Pulmonary artery endothelial cell (primary cell): ENCODE data around the gene FBXW7. TPM values are rescaled to one million over a fixed set of nuclear protein-coding genes. Genes with fewer than 3 reads are reported as not detected.
"Not testable (repeated sequence)": the region's sequence is repeated elsewhere in the genome, so short reads cannot be mapped to it uniquely, and the experiment has no call there.

Source experiments
- DNase-seq: peaks from one replicate; pipeline ENCODE4 v3.0.0-alpha.2; 2011; ENCODE audit warnings: low read depth, low spot score
- total RNA-seq: library from RNA; depleted of rRNA; stranded (reverse); fragments of >200 nt; gene quantifications from 2 replicates; pipeline ENCODE4 v1.2.3, GENCODE V29; 2014

The FBXW7 gene
- total RNA-seq, 1 donor from 2014 or later: 65.2 TPM

DNA sequence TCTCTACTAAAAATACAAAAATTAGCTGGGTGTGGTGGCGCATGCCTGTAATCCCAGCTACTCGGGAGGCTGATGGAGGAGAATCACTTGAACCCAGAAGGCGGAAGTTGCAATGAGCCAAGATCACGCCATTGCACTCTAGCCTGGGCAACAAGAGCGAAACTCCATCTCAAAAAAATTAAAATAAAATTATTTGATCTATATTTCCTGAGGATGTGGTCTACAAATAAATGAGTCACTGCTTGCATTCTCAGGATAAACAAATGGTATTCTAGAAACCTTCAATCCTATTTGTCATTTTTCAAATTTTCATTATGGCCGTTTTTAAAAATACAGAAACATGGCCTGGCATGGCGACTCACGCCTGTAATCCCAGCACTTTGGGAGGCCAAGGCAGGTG lies 8.6 kb upstream of the FBXW7 start:
- not testable (repeated sequence) for DNase-seq

- no peak for DNase-seq
These were observed 5.0 kb upstream of the FBXW7 start for GRCh38 chr4:152540941-152541340.

DNA sequence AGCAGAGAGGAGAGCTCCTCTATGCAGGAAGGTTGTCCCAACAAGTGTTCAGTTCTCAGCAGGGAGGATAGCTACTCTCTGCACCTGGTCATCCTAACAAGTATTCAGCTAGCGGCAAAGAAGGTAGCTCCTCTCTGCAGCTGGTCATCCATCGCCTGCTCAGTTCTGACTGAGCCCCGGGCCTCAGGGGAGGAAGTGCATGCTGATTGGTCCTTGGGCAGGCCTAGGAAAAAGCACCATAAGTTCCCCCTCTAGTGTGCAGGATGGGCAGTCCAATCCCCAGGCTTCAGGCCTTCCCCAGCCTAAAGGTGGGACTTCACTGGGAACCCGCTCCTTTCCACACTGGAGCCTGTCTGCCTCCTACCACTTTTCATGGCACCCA lies 4.4 kb upstream of the FBXW7 start:
- no peak for DNase-seq

DNA sequence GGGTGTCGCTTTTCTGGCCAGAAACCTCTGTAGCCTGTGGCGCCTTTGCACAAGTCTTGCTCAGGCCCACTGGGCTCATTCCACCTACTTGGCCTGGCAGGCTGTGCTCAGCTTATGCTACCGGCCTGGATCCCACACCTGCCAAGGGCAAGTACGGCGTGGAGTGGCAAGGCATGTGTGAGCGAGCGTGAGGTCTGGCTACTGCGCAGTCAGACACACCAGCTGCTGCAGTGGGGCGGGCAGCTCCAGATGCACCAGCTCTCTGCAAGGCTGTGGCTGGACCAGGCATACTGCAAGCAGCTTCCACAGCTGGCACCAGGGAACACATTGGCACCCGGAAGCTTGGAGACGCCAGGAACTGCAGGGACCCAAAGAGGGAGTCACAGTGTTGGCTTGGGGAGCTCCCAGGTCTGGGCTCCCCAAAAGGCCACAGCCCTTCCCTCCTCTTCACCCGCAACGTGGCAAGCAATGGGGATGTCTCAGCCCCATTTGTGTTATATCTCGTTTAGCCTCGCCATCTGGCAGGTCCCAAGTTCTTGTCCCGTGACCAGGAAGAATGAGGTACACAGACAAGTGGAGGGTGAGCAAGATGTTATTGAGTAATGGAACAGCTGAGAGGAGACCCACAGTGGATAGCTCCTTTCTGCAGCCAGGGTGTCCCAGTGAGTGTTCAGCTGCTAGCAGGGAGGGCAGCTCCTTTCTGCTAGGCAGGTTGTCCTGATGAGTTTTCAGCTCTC lies 3.8 kb upstream of the FBXW7 start:
- DNase-seq: no peak

DNA sequence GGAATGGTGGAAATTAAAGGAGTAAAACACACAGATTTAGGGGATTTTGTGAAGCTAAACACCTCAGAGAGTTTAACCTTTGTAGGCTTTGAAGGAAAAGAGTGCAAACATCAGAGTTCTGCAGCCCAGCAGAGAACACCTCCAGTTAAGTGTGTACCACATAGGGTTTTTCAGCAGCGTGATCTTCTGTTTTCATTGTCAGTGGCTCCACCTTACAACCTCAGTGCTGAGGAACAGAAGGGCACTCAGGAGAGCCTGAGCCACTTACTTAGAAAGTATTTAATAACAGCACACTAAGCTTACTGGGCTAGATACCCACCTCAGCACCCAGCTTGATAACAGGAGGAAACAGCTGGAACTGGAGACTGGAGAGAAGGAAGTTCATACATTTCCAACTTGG lies 2.0 kb upstream of the FBXW7 start:
- no peak for DNase-seq

DNA sequence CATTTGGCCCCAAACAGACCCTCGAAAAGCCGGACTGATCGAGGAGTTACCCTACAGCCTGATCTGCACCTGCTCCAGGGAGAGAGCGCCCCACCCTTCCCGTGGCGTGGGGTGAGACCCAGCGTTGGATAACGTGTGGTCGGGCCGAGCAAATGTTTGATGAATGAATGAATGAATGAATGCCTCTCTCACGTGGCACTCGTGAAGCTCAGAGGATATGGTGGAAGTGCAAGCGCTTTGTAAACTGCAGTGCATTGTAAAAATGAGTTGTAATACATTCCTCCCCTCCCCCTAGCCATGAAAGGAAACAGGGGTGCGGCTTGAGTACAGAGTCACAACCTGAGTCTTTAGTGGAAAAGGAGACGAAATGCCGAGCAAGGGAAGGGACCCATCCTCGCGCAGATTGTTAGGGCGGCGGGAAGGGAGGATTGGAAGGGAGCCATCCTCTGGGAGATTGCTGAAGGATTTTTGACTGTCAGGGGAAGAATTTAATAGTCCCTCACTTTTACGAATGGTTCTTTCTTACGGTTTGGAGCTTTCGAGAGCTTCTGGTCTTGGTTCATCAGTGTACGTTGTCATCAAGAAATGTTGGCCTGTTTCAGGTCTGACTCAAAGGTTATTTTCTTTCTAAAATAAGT lies 772 bp upstream of the FBXW7 start:
- DNase-seq: no peak

DNA sequence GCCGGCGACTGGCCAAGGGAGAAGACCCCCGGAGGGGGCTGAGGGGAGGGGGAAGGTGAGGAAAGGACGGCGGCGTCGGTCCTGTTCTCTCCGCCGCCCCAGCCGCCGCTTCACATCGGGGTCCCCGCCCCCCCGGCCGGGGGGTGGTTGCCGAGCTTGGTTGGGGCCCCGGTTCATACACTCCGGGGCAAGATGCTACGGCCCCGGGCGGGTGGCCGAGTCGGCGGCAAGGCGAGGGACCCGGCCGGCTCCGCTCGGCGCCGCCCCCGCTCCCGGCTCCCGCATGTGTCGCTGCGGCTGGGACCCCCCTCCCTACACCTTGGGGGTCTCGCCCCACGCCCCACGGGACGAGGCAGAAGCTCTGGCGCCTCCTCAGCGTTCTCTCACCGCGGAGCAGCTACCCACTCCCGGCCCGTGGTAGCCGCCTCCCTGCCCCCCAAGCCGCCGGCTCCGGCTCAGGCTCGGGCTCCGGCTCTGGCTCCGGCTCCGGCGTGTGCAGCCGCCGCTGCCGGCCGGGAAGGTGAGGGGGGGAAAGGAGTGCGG lies 461 bp downstream of the FBXW7 start:
- no peak for DNase-seq

- no peak for DNase-seq
These were observed 1.1 kb downstream of the FBXW7 start for GRCh38 chr4:152534541-152535359.

- no peak for DNase-seq
These were observed 4.4 kb downstream of the FBXW7 start for GRCh38 chr4:152531479-152531878.

- DNase-seq: no peak
These were observed 5.3 kb downstream of the FBXW7 start for GRCh38 chr4:152530600-152530999.

DNA sequence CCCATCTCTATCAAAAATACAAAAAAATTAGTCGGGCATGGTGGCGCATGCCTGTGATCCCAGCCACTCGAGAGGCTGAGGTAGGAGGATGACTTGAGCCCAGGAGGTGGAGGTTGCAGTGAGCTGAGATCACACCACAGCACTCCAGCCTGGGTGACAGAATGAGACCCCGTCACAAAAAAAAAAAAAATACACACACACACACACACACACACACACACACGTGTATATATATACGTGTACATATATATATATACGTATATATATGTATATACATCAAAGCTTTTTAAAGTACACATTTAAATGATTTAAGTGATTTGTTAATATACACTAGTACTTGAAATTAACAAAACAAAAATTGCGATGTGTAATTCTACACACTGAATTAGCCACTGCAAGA lies 6.0 kb downstream of the FBXW7 start:
- no peak for DNase-seq

DNA sequence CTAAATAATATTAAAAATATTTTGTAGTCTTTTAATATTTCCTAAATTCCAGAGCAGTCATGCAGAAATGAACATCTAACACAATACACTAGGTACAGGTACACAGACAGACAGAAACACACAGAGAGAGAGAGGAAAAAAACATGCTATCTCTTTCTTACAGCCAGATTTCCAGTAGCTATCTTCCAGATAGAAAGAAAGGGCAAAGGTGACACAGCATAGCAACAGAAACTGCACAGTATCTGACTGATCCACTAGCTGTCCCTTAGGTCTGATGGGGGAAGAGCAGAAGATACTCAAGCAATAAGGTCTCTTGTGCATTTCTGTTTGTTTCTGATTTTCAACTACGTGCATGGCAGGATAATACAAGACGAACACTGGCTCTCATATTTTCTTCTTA lies 7.8 kb downstream of the FBXW7 start:
- DNase-seq: no peak

DNA sequence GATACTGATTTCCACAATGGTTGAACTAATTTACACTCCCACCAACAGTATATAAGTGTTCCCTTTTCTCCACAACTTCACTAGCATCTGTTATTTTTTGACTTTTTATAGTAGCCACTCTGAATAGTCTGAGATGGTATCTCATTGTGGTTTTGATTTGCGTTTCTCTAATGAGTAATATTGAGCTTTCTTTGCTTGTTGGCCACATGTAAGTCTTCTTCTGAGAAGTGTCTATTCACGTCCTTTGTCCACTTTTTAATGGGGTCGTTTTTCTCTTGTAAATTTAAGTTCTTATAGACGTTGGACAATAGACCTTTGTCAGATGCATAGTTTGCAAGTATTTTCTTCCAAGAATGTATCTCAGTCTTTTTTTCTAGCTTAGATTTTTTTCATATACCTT lies 10.0 kb downstream of the FBXW7 start:
- DNase-seq: no peak

DNA sequence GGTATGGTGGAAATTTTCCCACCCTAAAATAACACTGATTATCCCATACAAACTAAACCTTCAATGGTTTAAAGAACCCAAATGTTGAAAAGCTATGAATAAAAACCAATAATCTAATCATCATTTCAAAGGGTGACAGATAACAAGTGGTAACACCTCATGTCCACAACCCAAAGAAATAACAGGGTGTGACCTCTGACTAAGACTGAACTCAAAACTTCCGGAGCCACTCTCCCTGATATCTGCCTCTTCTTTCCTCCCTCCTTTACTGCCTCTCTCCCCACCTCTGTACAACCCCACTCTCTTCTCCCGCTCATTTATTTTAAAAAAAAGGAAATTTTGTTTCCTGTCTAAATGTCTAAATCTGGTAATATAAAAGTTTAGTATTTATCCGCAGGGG lies 11.5 kb downstream of the FBXW7 start:
- no peak for DNase-seq

GRCh38 chr4:152523731-152524130 lies 12.2 kb downstream of the FBXW7 start:
- no peak for DNase-seq

GRCh38 chr4:152522754-152523153 lies 13.1 kb downstream of the FBXW7 start:
- no peak for DNase-seq

DNA sequence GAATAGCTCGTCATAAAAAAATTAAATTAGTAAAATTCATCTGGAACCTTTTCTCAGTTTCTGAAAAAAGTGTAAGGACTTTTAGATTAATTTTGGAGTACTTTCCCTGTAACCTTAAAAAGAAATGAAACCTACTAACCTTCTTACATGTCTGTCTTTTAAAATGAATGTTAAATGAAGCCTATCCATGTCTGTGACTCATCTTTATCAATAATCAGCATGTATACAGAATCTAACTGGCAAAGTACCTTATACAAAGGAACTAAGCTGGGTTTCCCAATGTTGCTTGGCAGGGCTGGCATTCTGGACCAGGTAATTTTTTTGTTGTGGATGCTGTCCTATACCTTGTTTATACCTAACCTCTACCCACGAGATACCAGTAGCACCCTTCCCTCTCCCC lies 13.6 kb downstream of the FBXW7 start:
- DNase-seq: no peak

DNA sequence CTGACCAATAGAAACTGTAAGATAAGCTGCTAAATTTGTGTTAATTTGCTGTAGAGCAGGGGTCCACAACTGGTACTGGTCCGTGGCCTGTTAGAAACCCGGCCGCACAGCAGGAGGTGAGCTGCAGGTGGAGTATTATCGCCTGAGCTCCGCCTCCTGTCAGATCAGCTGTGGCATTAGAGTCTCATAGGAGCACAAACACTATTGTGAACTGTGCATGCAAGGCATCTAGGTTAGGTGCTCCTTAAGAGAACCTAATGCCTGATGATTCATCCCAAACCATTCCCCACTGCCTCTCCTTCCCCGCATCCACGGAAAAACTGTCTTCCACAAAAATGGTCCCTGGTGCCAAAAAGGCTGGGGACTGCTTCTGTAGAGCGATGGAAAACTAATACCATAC lies 19.7 kb downstream of the FBXW7 start:
- DNase-seq: no peak

- no peak for DNase-seq
These were observed 20.2 kb downstream of the FBXW7 start for GRCh38 chr4:152515678-152516077.

- no peak for DNase-seq
These were observed 21.5 kb downstream of the FBXW7 start for GRCh38 chr4:152514356-152514755.

- DNase-seq: no peak
These were observed 22.8 kb downstream of the FBXW7 start for GRCh38 chr4:152513078-152513477.

DNA sequence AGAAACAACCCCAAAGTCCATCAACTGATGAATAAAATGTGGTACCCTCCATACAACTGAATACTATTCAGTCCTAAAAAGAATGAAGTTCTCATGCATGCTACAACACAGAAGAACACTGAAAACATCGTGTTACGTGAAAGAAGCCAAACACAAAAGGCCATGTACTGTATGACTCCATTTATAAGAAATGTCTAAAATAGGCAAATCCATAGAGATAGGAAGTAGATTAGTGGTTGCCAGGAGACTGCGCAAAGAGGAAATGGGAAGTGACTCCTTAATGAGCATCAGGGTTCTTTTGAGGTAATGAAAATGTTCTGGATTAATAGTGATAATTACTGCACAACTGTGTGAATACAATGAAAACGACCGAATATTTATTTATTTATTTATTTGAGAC lies 23.4 kb downstream of the FBXW7 start:
- DNase-seq: peak; percentile 17
